Gastroesophageal sphincter (tissue), 4 donors: ENCODE data around the gene CHST14. TPM values are rescaled to one million over a fixed set of nuclear protein-coding genes. Genes with fewer than 3 reads are reported as not detected.

Source experiments
- ATAC-seq: fragments of 150-250 bp; one replicate; pipeline ENCODE4 v1.9.1; 2016; ENCODE audit warnings: mild to moderate bottlenecking, moderate library complexity
- H3K27ac ChIP-seq, 4 donors: fragments of 200-600 bp; sonication (generic) in 3 of 4; 1 replicate in 3 of 4; 2 replicates in 1 of 4; pipeline ENCODE4 v1.5.1; 2016 to 2019
- H3K27me3 ChIP-seq: fragments of 200-600 bp; sonication (generic); one replicate; pipeline ENCODE4 v1.5.1; 2019
- H3K36me3 ChIP-seq, 2 donors: fragments of 200-600 bp; sonication (generic); one replicate each; pipeline ENCODE4 v1.5.1; 2019; ENCODE audit warnings: control low read depth in 1 of 2
- H3K4me1 ChIP-seq, 3 donors: fragments of 200-600 bp; sonication (generic); 1 replicate in 2 of 3; 2 replicates in 1 of 3; pipeline ENCODE4 v1.5.1; 2016 to 2019; ENCODE audit warnings: control low read depth in 2 of 3
- H3K4me3 ChIP-seq, 2 donors: fragments of 200-600 bp; sonication (generic); one replicate each; pipeline ENCODE4 v1.5.1; 2019; ENCODE audit warnings: mild to moderate bottlenecking in 1 of 2, moderate library complexity in 1 of 2
- H3K9me3 ChIP-seq, 3 donors: fragments of 200-600 bp; sonication (generic); one replicate each; pipeline ENCODE4 v1.5.1; 2017 to 2019; ENCODE audit warnings: control low read depth in 2 of 3
- EP300 ChIP-seq: sonication (generic); formaldehyde crosslinking; IDR thresholded peaks from one replicate; pipeline ENCODE4 v1.6.1; 2017; ENCODE audit warnings: antibody characterized with exemption, mild to moderate bottlenecking
- POLR2A ChIP-seq, 2 donors: fragments of 450-650 bp; IDR thresholded peaks; one replicate each; pipeline ENCODE4 v1.6.1; 2017; ENCODE audit warnings: antibody characterized with exemption in 2 of 2, mild to moderate bottlenecking in 2 of 2, moderate library complexity in 1 of 2
- POLR2AphosphoS5 ChIP-seq: sonication (generic); formaldehyde crosslinking; IDR thresholded peaks from one replicate; pipeline ENCODE4 v1.6.1; 2017; ENCODE audit warnings: antibody characterized with exemption
- WGBS, 2 donors: methylation state at CpG; one replicate each; pipeline ENCODE4 v1.1.5; 2018; ENCODE audit warnings: low coverage in 1 of 2; 5-methylcytosine and 5-hydroxymethylcytosine counted together
- total RNA-seq, 4 donors: library from RNA; depleted of rRNA; stranded (reverse); fragments of >200 nt; gene quantifications; one replicate each; pipeline ENCODE4 v1.1.0, GENCODE V29; 2016
- TF ChIP-seq, protein P1 (sequence below), 4 experiments: fragments of 200-600 bp in 2 of 4; fragments of 450-650 bp in 2 of 4; sonication (generic) in 1 of 4; IDR thresholded peaks; one replicate each; pipeline ENCODE4 v1.5.1; 2017 to 2019; ENCODE audit warnings: antibody characterized with exemption in 4 of 4, mild to moderate bottlenecking in 2 of 4, moderate library complexity in 2 of 4

CHST14 gene
- total RNA-seq, 4 donors from 2014 or later, result 7.8 to 18.4 (median 11.7) TPM

DNA sequence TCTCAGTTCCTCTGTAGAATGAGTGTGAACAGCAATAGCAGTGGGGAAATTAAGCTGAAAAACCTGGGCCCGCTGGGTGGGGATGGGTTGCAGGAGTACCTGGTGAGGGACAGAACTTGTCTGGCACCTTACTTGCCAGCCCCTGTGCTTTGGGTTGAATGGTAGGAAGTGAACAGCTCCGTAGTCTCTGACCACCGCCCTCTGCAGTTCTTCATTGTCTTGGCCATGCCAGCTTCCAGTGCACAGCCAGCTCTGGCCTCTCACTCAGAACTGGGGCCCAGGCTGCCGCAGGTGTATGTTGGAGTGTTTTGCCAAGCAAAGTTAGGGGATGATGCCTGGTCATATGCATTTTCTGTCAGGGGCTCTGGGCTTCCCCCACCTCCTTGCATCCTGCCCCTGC, 14.0 kb upstream of the CHST14 start:
- no peaks in the 10 kb centered on the region for H3K27me3 ChIP-seq
- 67% methylated on average over 3 of the region's 4 CpGs; no CpG with 5 or more reads in 1 of the 2 donors for WGBS, 2 donors
- H3K9me3 ChIP-seq, result no peaks in the 10 kb centered on the region
- peaks cover 0 to 35% of the 10 kb centered on the region in 2 donors for H3K36me3 ChIP-seq
- no peak overlapping the region for H3K27ac ChIP-seq
- no peak for TF ChIP-seq EP300
- no peak for TF ChIP-seq POLR2AphosphoS5
- no peak for TF ChIP-seq POLR2A (IDR thresholded peaks at IDR 0.05)
- TF ChIP-seq, protein P1, sequence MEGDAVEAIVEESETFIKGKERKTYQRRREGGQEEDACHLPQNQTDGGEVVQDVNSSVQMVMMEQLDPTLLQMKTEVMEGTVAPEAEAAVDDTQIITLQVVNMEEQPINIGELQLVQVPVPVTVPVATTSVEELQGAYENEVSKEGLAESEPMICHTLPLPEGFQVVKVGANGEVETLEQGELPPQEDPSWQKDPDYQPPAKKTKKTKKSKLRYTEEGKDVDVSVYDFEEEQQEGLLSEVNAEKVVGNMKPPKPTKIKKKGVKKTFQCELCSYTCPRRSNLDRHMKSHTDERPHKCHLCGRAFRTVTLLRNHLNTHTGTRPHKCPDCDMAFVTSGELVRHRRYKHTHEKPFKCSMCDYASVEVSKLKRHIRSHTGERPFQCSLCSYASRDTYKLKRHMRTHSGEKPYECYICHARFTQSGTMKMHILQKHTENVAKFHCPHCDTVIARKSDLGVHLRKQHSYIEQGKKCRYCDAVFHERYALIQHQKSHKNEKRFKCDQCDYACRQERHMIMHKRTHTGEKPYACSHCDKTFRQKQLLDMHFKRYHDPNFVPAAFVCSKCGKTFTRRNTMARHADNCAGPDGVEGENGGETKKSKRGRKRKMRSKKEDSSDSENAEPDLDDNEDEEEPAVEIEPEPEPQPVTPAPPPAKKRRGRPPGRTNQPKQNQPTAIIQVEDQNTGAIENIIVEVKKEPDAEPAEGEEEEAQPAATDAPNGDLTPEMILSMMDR (IDR thresholded peaks at IDR 0.05), result no peak
- H3K4me3 ChIP-seq, result no peak overlapping the region
- peaks cover 0 to 53% (median 20%) of the 10 kb centered on the region in 3 donors for H3K4me1 ChIP-seq
- no peak for ATAC-seq

DNA sequence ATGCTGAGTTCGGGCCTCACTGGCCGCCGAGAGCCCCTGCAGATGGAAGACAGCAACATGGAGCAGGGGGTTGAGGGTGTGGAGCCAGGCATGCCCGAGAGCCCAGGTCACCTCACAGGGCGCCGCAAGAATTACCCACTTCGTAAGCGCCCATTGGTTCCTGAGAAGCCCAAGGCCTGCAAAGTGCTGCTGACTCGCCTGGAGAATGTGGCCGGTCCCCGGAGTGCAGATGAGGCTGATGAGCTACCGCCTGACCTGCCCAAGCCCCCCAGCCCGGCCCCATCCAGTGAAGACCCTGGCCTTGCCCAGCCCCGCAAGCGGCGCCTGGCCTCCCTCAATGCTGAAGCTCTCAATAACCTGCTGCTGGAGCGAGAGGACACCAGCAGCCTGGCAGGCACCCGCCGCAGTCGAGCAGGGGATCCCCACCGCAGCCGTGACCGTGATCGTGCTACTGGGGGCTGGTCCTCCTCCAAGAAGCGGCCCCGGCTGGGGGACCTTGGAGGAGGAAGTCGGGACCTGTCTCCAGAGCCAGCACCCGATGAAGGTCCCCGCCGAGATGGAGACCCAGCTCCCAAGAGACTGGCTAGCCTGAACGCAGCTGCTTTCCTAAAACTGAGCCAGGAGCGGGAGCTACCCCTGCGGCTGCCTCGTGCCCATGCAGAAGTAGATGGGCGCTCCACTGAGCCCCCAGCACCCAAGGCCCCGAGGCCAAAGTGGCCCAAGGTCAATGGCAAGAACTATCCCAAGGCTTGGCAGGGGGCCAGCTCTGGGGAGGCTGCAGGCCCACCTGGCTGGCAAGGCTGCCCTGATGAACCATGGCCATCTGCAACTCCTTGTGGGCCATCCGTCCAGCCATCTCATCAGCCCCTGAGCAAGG, 12.1 kb upstream of the CHST14 start:
- Histone ChIP-seq H3K27me3 (no peaks in the 10 kb centered on the region), H3K4me3 (no peak overlapping the region), H3K4me1 (peaks cover 0 to 33% (median 20%) of the 10 kb centered on the region in 3 donors), H3K9me3 (no peaks in the 10 kb centered on the region), H3K36me3 (peaks cover 0 to 55% of the 10 kb centered on the region in 2 donors), H3K27ac (no peak overlapping the region)
- WGBS, 2 donors, result no CpG with 5 or more reads among the region's 37 CpGs
- TF ChIP-seq, protein P1 (IDR thresholded peaks at IDR 0.05), result no peak
- TF ChIP-seq POLR2AphosphoS5, result no peak
- no peak for TF ChIP-seq EP300
- TF ChIP-seq POLR2A (IDR thresholded peaks at IDR 0.05), result no peak
- ATAC-seq, result no peak

DNA sequence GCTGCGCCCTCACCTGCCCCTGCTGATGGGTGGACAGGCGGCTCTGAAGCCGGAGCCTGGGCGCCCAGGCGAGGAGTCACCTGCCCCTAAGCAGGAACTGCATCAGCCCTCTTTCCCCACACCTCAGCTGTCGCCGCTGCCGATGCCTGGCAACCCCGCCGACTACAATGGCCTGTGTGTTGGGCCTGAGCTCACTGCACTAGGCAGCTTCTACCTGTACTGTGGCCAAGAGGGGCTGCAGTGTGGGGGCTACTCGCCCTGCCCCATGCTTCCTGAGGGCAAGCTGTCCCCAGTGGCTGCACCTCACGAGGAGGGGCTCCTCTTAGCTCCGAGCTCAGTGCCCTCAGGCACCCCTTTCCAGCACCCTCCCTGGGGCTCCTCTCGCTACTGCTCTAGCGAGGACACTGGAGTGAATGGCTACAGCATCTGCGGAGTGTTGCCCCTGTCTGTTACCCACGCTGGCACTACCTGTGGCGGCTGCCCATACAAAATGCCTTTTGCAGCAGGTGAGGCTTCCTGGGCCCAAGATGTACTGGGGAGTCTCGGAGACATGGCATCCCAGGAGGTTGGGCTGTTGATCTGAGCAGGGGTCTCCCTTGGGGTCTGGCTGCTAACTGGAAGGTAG, 11.3 kb upstream of the CHST14 start:
- Histone ChIP-seq H3K4me3 (no peak overlapping the region), H3K4me1 (peaks cover 0 to 25% (median 16%) of the 10 kb centered on the region in 3 donors), H3K36me3 (peaks cover 0 to 63% of the 10 kb centered on the region in 2 donors), H3K9me3 (no peaks in the 10 kb centered on the region), H3K27ac (no peak overlapping the region), H3K27me3 (no peaks in the 10 kb centered on the region)
- WGBS, 2 donors, result 100% methylated on average over 1 of the region's 19 CpGs; no CpG with 5 or more reads in 1 of the 2 donors
- TF ChIP-seq EP300 (no peak), POLR2A (IDR thresholded peaks at IDR 0.05) (no peak), POLR2AphosphoS5 (no peak)
- TF ChIP-seq, protein P1 (IDR thresholded peaks at IDR 0.05), result no peak
- no peak for ATAC-seq

DNA sequence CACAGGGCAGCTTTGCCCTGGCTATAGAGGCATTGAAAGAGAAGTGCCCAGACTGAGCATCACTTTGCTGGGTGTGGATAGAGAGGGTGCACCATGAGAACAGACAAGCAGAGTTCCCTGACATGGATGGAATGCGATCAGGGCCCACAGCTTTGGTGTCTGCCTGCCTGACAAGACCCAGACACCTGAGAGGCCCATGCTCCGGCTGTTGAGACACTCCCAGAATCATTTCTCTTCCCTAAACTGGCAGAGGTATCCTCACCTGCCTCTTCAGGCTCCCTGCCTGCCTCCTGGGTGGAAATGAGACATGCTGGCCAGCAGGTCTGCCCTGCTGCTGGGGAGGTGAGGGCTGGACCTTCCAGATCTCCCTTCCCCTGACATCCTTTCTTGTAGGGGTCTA, 10.4 kb upstream of the CHST14 start:
- WGBS, 2 donors, result 60 to 92% methylated on average over 1 to 2 of the region's 2 CpGs
- peaks cover 0 to 72% of the 10 kb centered on the region in 2 donors for H3K36me3 ChIP-seq
- no peak for ATAC-seq

More for the DNA sequence above, 10.4 kb upstream of the CHST14 start:
- Histone ChIP-seq H3K27ac (no peak overlapping the region), H3K9me3 (no peaks in the 10 kb centered on the region), H3K4me1 (peaks cover 0 to 16% (median 8%) of the 10 kb centered on the region in 3 donors), H3K27me3 (no peaks in the 10 kb centered on the region), H3K4me3 (no peak overlapping the region)
- TF ChIP-seq EP300 (no peak), POLR2A (IDR thresholded peaks at IDR 0.05) (no peak), POLR2AphosphoS5 (no peak)
- TF ChIP-seq, protein P1 (IDR thresholded peaks at IDR 0.05), result no peak
